IPS DF 4.7 (cell line): ENCODE measurements around the gene ELANE.
"Not testable (repeated sequence)": the region's sequence is repeated elsewhere in the genome, so short reads cannot be mapped to it uniquely, and the experiment has no call there.

Source experiments
- DNase-seq: peaks from one replicate; pipeline ENCODE4 v3.0.0-alpha.2; 2013; ENCODE audit warnings: low spot score; ENCODE audit errors: extremely low read depth

The ELANE gene

DNA sequence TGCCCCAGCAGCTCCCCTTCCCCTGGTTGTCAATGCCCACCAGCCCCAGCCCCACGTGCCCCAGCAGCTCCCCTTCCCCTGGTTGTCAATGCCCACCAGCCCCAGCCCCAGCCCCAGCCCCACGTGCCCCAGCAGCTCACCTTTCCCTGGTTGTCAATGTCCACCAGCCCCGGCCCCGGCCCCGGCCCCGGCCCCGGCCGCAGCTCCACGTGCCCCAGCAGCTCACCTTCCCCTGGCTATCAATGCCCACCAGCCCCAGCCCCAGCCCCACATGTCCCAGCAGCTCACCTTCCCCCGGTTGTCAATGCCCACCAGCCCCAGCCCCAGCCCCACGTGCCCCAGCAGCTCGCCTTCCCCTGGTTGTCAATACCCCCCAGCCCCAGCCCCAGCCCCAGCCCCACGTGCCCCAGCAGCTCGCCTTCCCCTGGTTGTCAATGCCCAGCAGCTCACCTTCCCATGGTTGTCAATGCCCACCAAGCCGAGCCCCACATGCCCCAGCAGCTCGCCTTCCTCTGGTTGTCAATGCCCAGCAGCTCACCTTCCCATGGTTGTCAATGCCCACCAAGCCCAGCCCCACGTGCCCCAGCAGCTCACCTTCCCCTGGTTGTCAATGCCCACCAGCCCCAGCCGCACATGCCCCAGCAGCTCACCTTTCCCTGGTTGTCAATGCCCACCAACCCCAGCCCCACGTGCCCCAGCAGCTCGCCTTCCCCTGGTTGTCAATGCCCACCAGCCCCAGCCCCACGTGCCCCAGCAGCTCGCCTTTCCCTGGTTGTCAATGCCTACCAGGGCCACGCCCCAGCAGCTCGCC, 26.9 kb downstream of the ELANE start:
- DNase-seq, result not testable (repeated sequence)

DNA sequence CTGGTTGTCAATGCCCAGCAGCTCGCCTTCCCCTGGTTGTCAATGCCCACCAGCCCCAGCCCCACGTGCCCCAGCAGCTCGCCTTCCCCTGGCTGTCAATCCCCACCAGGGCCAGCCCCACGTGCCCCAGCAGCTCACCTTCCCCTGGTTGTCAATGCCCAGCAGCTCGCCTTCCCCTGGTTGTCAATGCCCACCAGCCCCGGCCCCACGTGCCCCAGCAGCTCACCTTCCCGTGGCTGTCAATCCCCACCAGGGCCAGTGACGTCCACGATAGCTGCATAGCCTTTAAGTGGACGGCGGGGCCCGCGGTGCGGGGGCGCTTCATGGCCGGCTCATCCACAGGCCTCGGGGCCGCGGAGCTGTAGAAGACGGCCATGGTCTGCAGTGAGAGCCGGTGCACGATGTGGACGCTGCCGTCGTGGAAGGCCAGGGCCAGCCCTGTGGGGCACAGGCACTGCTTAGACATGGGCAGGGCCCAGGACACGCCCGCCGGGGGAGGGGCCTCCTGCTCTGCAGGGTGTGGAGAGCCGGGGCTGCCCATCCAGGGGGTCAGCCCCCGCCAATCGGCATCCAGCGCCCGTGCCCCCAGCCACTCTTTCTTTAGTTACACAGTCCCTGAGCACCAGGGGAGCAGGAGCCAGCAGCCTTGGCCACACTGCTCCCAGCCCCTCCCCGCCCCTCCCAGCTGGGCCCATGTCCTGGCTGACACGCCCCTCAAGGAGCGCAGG, 27.8 kb downstream of the ELANE start:
- DNase-seq, result no peak

DNA sequence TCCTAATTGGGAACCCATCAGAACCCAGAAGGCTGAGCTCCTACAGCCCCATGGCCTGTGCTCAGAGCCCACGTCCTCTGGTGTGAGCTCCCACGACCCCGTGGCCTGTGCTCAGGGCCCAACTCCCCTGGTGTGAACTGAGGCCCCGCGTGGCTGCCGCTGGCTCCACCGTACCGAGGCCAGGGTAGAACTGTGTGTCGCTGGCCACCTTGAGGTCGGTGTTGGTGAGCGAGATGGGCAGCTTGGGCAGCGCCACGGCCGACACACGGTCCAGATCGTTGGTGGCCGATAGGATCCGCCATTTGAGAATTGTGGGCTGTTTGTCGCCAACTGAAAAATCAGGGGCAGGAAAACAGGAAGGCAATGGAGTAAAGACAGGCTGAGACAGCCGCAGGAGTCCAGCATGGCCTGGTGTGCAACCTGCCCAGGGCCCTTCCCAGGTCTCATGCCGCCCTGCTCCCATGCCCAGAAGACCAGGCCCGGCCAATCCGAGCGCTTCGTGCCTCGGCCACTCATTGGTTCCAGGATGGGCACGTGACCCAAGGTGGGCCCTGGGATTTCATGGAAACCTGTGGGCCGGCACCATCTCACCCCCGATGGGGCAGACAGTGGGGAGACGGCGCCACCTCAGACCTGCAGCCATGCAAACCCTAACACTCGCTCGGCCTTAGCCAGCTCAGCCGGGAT, 29.4 kb downstream of the ELANE start:
- no peak for DNase-seq

DNA sequence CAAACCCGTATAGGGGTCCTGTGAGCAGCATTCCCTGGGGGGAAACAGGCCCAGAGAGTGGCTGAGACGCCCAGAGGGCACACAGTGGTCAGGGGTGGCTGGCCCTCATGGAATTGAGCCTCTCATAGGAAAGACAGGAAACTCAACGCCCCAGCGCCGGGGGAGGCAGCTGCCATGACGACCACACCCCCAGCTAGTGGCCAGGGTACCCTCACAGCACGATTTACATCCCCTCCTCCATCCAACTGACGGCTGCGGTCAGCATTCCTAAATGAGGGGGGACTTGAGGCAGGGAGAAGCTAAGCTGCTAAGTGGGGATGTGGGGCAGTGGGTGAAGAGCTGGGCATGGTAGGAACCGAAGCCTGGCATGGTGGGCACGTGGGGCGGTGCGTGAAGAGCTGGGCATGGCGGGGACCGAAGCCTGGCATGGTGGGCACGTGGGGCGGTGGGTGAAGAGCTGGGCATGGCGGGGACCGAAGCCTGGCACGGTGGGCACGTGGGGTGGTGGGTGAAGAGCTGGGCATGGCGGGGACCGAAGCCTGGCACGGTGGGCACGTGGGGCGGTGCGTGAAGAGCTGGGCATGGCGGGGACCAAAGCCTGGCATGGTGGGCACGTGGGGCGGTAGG, 30.9 kb downstream of the ELANE start:
- no peak for DNase-seq

DNA sequence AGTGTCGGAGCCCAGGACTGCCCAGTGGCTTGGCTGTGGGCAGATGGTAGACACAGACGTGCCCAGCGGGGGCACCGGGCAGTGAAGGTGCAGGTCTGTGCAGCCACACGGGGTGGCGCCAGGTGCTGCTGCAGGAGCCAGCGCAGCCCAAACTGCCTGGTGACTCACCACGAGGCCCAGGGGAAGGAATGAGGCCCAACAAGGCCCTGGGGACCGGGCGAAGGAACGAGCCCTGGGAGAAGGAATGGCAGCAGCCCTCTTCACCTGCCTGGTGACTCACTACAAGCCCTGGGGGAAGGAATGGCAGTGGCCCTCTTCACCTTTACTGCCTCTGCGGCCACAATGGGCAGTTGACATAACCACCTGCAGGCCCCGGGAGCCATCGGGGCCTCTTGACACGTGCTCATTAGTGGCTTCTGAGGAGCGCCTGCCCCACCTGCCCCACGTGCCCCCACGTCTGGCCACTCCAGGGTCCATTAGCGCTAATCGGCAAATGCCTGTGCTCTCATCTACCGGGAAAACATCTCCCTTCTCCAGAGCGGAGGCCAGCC, 31.6 kb downstream of the ELANE start:
- DNase-seq, result no peak

DNA sequence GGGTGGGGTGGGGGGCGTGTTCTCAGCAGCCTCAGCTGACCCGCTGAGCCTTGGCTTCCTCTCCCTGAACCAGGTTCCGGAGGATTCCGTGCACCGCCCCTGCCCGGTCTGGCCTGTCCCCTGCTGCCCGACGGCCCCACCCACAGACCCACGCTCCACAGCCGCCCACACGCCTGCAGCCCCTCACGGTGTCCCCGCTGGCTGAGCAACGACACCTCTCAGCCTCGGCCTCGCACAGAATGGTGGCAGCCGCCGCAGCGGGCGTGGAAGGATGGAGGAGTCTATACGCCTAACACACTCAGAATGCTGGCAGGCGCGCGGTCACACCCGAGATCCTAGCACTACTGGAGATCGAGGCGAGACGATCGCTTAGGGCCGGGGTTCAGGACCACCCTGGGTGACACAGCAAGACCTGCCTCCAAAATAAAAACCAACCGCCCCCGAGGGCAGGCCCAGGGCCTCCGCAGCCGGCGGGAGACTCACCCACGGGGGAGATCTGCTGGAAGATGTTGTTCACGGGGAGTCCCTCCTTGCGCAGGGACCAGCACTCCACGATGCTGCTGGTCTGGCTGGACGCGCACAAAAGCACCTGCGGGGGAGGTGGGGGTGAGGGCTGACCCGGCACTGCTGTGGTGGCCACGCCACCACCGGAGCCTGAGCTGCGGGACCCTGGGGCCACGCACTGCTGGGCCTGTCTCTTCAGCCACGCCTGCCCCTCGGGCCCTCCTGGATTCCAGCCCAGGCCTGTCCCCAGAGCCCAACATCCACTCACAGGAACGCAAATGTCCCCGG, 32.5 kb downstream of the ELANE start:
- DNase-seq, result no peak

DNA sequence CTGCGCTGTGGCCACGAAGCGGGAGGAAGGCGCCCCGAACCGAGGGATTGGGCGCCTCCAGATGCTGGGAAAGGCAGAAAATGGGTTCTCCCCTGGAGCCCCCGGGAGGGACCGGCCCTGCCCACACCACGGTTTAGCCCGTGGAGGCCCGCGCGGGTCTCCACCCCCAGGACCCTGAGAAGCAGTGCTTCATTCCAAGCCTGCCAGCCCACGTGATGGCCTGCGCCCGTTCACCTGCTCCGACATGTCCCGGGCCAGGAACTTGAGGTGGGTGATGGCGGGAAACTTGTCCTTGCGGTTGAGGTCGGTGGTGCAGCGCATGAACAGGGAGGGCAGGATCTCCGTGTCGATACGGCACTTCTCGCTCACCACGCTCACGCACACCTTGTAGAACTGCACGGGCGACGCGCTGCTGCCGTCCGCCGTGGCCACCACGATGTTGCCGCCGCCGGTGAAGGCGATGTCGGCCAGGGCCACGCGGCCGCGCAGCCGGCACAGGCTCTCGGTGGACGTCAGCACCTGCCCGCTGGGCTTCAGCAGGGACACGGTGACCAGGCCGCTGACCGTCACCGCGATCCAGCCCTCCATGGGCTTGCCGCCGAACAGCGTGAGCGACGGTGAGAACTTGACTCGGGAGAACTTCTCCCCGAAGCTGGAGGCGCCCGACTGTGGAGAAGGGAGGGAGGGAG, 33.6 kb downstream of the ELANE start:
- no peak for DNase-seq

DNA sequence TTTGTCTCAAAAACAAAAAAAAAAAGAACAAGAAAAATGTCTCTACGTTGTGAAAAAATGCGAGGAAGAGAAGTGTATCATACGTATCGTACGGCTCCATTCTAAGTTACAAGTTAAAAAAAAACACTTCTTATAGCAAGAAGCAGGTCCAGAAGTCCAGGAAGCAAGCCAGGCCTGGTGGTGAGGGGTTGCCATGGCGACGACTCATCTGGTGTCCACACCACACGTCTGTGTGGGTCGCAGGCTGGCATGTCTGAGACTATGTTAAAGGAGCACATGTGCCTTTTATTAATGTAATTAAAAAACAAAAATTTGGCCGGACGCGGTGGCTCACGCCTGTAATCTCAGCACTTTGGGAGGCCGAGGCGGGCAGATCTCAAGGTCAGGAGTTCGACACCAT, 35.0 kb downstream of the ELANE start:
- DNase-seq, result no peak

DNA sequence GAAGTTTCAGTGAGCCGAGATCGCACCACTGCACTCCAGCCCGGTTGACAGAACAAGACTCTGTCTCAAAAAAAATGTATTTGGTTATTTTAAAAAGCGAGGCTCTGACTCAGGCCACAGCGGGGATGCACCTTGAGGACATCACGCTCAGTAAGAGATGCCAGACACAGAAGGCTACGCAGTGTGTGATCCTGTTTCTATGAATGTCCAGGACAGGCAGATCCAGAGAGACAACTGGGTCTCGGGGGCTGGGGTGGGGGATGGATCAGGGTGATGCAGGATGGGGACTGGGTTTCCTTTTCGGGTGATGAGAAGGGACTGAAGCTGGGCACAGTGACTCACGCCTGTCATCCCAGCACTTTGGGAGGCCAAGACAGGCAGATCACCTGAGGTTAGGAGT, 35.5 kb downstream of the ELANE start:
- no peak for DNase-seq

DNA sequence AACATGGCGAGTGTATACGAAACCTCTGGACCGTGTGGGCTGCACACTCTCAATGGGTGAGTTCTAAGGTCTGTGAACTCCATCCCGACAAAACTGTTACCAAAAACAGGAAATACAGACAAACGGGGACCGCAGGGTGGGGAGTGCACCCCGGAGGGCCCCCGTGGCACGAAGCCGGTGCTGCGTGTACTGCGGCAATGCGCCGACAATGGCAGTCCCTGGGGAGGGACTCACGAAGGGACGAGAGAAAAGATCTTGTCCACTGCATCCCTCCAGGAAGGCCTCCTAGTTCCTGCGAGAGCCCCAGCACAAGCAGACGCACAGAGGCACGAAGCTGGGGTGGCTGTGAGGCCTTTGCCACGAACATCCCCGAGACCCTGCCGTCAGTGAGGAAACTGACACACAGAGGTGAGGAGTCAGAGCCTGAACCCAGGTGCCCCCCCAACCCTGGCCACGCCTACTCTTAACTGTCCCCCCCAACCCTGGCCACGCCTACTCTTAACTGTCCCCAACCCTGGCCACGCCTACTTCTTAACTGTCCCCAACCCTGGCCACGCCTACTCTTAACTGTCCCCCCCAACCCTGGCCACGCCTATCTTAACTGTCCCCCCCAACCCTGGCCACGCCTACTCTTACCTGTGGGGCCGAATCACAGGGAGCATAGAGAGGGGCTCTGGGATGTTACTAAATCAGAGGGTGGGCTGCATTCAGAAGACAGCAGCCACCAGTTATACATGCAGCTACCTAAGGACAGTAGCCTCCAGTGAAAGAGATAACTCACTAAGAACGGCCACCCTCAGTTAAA, 36.7 kb downstream of the ELANE start:
- no peak for DNase-seq

DNA sequence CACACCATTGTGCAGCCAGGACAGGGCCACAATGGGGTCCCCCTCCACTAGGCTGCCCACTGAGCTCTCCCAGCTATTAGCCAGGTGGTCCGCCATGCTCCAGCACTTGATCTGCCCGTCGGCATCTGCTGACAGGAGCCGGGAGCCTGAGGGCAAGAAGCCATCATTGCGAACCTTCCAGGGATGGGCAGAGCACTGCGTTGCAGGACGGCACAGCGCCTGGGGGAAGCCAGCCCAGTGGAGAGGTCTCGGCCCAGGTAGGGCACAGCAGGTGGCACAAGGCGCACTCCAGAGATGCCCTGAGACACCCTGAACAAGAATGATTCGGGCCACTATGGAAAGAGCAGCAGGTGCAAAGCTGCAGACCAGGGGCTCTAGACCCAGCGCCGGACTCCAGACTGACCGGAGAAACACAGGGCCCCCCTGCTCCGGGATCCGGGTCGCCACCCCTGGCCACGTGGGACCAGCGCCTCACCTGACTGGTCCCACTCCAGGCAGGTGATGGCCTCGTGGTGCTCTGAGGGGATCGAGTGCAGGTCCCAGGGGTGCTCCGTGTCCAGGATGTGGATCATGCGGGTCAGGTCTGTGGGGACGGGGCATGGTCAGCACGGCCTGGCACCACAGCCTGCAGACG, 37.7 kb downstream of the ELANE start:
- no peak for DNase-seq

DNA sequence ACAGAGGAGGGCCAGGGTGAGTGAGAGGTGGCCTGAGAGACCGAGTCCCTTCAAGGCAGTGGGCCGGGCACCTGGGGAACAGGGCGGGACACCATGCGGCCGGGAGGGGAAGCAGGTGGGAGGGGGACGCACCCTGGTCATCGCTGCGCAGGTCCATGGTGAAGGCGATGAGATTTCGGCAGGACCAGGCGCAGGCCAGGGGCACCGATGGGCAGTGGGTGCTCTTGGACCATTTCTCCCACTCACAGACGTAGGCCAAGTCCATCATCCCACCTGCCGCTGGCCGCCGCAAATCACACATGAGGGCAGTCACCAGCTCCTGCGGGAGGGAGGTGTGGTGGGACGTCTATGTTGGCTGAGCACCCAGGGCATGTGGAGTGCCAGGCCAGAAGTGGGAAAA, 38.7 kb downstream of the ELANE start:
- DNase-seq, result no peak

DNA sequence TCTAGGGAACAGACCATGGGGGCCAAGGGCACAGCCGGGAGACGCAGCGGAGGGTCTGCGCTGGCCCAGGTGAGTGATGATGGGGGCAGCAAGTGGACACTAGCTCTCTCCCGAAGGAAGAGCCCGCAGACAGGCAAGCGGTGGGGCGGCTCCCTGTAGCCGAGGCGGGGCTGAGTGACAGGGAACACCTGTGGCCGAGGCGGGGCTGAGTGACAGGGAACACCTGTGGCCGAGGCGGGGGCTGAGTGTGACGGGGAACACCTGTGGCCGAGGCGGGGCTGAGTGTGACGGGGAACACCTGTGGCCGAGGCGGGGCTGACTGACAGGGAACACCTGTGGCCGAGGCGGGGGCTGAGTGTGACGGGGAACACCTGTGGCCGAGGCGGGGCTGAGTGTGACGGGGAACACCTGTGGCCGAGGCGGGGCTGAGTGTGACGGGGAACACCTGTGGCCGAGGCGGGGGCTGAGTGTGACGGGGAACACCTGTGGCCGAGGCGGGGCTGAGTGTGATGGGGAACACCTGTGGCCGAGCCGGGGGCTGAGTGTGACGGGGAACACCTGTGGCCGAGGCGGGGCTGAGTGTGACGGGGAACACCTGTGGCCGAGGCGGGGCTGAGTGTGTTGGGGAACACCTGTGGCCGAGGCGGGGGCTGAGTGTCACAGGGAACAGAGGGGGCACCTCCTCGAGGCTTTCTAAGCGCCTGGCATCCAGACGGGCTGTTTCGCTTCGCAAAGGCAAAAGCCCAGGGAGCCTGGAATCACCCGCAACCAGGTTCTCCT, 39.5 kb downstream of the ELANE start:
- DNase-seq, result not testable (repeated sequence)

DNA sequence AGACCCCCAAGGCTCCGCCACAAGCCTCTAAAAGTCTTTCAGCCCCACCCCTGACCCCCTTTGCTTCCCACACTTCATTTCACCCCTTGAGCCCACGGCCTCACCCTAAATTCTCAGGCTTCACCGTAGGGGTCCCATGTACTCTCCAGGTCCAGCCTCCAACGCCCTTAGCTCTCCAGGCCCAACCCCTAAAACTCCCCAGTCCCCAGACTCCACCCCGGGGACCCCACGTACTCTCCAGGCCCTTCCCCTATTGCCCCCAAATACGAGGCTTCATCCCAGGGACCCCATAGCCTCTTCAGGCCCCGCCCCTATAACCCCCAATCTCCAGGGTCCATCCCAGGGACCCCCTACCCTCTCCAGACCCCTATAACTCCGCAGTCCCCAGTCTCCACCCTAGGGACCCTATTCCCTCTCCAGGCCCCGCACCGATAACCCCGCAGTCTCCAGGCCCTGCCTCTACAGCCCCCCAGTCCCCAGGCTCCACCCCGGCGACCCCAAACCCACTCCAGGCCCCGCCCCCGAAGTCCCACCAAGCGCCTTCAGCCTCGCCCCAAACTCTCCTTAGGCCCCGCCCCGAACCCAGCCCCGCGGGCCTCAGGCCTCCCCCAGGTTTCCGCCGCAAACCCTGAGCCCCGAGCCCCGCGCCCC, 40.3 kb downstream of the ELANE start:
- DNase-seq, result no peak

DNA sequence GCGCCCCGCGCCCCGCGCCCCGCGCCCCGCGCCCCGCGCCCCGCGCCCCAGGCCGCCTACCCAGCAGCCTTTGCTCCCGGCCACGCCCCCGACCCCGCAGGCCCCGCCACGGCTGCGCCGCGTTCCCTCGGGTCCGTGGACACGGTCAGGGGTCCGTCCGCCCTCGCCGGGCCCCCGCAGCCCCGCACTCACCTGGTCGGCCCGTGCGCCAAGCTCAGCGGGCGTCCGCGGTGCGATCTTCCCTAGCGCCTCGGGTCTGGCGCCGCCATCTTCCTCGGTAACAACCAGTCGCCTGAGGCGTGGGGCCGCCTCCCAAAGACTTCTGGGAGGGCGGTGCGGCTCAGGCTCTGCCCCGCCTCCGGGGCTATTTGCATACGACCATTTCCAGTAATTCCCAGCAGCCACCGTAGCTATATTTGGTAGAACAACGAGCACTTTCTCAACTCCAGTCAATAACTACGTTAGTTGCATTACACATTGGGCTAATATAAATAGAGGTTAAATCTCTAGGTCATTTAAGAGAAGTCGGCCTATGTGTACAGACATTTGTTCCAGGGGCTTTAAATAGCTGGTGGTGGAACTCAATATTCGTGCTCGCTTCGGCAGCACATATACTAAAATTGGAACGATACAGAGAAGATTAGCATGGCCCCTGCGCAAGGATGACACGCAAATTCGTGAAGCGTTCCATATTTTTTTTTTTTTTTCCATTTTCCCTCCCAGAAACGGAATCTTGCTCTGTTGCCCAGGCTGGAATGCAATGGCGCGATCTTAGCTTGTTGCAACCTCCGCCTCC, 41.0 kb downstream of the ELANE start, which contains the start of the genes MED16 and RNU6-9:
Gene MED16, minus strand, starts transcription at position 294 of the 796 bp plus-strand sequence. CDS start 2,056 bp downstream, outside the sequence.
Gene RNU6-9, plus strand, starts transcription at position 591 of the 796 bp plus-strand sequence.
- no peak for DNase-seq

DNA sequence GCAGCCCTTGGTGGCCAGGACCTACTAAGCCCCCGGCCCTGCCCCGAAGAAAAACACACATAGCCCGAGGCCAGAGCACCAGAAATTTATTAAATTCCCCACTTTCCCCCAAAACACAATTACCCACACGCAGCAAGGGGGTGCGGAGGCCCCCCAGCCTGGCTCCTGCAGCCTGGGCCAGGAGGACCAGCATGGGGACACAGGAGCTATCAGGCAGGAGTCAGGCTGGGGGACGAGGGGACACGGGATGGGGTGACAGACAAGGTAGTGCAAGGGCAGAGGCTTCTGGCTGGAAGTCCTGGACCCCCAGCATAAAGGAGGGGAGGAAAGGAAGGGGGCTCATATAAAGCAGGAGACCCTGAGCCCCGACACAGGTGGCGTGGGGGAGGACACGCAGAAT, 44.3 kb downstream of the ELANE start:
- DNase-seq, result no peak
